ENCODE results near the gene ZCCHC9. TPM values are rescaled to one million over a fixed set of nuclear protein-coding genes. Genes with fewer than 3 reads are reported as not detected.
A peak's percentile ranks its signal among the peaks of the same experiment; 100 is the strongest.
"Not testable (repeated sequence)": the region's sequence is repeated elsewhere in the genome, so short reads cannot be mapped to it uniquely, and the experiment has no call there.

The ZCCHC9 gene
- total and polyA plus RNA-seq, 9 donors = 23.9 to 30.8 (median 28.2) TPM

DNA sequence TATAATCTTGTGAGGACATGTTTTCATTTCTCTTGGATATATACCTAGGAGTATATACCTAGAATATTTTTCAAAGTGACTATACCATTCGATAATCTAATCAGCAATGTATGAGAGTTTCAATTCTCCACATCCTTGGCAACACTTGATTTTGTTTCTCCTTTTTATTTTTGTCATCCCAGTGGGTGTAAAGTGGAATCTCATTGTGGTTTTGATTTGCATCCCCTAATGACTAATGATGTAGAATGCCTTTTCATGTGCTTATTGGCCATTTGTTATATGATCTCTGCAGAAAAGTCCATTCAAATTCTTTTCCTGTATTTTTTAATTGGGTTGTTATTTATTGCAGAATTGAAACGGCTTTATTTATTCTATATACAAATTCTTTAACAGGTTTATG, 15.2 kb downstream of the ZCCHC9 start:
- H3K27ac ChIP-seq (ENCODE audit: low read length) = no peak overlapping the region
- no CpG with 5 or more reads among the region's 2 CpGs for WGBS (ENCODE audit: insufficient coverage)

DNA sequence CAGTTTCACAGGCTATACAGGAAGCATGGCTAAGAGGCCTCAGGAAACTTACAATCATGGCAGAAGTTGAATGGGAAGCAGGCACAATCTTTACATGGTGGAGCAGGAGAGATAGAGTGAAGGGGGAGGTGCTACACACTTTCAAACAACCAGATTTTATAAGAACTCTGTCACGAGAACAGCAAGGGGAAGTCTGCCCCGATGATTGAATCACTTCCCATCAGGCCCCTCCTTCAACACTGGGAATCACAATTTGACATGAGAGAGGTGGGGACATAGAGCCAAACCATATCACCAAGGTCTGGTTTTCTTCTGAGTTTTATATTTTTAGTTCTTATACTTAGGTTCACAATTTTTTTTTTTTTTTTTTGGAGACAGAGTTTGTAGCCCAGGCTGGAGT, 16.1 kb downstream of the ZCCHC9 start:
- Histone ChIP-seq H3K27ac (ENCODE audit: low read length) (no peak overlapping the region), H3K4me3 (ENCODE audit: low read length) (no peak overlapping the region), H3K4me1 (ENCODE audit: control insufficient read depth, insufficient read depth, low read length) (no peaks in the 10 kb centered on the region), H3K9me3 (replicated peaks; ENCODE audit: control insufficient read depth, low read depth, low read length) (no peaks in the 10 kb centered on the region), H3K36me3 (ENCODE audit: control insufficient read depth, insufficient read depth, low read length) (peaks cover 7% of the 10 kb centered on the region), H3K27me3 (ENCODE audit: control insufficient read depth, insufficient read depth, low read length) (no peaks in the 10 kb centered on the region)
- WGBS (ENCODE audit: insufficient coverage) = no CpG with 5 or more reads among the region's 2 CpGs
- DNase-seq = no peak

More for the DNA sequence above, 15.2 kb downstream of the ZCCHC9 start:
- Histone ChIP-seq H3K36me3 (ENCODE audit: control insufficient read depth, insufficient read depth, low read length) (peaks cover 13% of the 10 kb centered on the region), H3K27me3 (ENCODE audit: control insufficient read depth, insufficient read depth, low read length) (no peaks in the 10 kb centered on the region), H3K4me3 (ENCODE audit: low read length) (no peak overlapping the region), H3K9me3 (replicated peaks; ENCODE audit: control insufficient read depth, low read depth, low read length) (no peaks in the 10 kb centered on the region), H3K4me1 (ENCODE audit: control insufficient read depth, insufficient read depth, low read length) (no peaks in the 10 kb centered on the region)
- DNase-seq = no peak

DNA sequence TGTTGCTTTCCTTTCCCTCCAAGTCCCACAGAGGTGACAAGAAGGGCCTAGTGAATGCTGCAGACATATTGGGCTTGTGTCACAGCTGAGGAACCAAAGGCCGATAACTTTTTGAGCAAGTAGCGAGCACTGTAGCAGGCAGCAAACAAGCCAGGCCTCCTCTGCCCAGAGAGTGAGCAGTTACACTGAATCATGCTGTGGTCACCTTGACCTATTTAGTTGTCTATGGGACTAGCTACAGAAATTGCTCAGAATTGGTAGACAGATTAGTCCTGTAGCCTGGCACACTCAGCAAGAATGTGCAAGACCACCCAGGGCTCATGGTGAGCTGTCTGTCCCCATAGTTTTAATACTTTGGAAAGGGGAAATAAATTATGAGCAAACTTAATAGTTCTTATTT, 25.2 kb downstream of the ZCCHC9 start:
- WGBS (ENCODE audit: insufficient coverage) = 97% methylated on average over 2 of the region's 2 CpGs
- no peaks in the 10 kb centered on the region for H3K36me3 ChIP-seq (ENCODE audit: control insufficient read depth, insufficient read depth, low read length)
- no peak for DNase-seq
- no peaks in the 10 kb centered on the region for H3K4me1 ChIP-seq (ENCODE audit: control insufficient read depth, insufficient read depth, low read length)
- H3K9me3 ChIP-seq (replicated peaks; ENCODE audit: control insufficient read depth, low read depth, low read length) = no peaks in the 10 kb centered on the region
- no peak overlapping the region for H3K27ac ChIP-seq (ENCODE audit: low read length)
- H3K27me3 ChIP-seq (ENCODE audit: control insufficient read depth, insufficient read depth, low read length) = no peaks in the 10 kb centered on the region
- no peak overlapping the region for H3K4me3 ChIP-seq (ENCODE audit: low read length)

DNA sequence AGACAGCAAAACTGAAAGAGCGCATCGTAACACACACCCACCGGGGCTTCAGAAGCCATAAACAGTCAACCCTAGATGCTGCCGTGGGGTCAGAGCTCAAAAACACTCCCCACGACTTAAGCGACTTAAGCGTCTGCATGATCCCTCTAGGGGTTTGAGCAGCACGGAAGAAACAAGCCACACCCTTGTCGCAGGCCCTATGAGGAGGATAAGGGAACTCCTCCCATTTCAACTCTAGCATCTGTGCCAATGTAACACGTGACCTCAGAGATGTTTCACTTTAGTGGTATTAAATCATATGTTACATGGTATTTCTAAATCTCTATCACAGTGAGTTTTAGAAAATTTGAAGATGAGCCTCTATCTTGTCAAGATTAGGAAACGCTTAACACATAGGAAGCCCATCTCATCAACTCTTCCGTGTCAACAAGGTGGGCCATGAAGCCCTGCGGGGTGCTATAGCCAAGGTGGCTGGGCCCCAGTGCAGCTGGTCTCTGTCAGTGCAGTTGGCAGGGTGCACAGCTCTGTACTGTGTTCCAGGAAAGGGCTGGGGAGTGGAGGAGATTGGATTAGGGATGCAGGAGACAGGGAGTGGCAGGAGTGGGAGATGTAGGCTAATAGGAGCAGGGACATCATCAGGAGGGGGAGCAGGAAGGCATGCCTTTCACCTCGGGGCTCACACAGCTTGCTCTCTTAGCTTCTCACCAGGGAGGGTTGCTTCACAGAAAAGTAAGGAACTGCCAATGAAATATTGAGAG, 33.1 kb downstream of the ZCCHC9 start:
- Histone ChIP-seq H3K4me3 (ENCODE audit: low read length) (peak overlapping the region; percentile 13), H3K27ac (ENCODE audit: low read length) (no peak overlapping the region), H3K4me1 (ENCODE audit: control insufficient read depth, insufficient read depth, low read length) (no peaks in the 10 kb centered on the region), H3K9me3 (replicated peaks; ENCODE audit: control insufficient read depth, low read depth, low read length) (no peaks in the 10 kb centered on the region), H3K36me3 (ENCODE audit: control insufficient read depth, insufficient read depth, low read length) (no peaks in the 10 kb centered on the region), H3K27me3 (ENCODE audit: control insufficient read depth, insufficient read depth, low read length) (no peaks in the 10 kb centered on the region)
- 68% methylated on average over 8 of the region's 14 CpGs for WGBS (ENCODE audit: insufficient coverage)
- peak; percentile 15 for DNase-seq

DNA sequence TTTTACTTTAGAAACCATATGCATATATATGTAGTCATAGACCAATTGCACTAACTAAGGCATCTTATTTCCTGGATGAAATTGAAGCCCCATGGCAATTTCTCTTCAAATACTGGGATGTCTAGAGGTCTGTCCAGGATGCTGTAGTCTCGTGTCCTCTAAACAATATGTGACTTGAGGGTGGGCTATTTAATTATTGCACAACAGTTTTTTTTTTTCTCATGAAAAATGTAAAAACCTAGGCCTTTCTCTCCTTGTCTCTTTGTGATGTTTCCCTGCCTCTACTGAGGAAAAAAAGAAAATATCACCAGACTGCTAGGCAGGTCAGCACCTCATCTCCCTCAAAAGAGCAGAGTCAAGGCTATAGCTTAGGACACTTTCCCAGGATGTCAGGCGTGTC, 34.6 kb downstream of the ZCCHC9 start:
- Histone ChIP-seq H3K9me3 (replicated peaks; ENCODE audit: control insufficient read depth, low read depth, low read length) (no peaks in the 10 kb centered on the region), H3K4me1 (ENCODE audit: control insufficient read depth, insufficient read depth, low read length) (no peaks in the 10 kb centered on the region)
- 9% methylated on average over 1 of the region's 2 CpGs for WGBS (ENCODE audit: insufficient coverage)

DNA sequence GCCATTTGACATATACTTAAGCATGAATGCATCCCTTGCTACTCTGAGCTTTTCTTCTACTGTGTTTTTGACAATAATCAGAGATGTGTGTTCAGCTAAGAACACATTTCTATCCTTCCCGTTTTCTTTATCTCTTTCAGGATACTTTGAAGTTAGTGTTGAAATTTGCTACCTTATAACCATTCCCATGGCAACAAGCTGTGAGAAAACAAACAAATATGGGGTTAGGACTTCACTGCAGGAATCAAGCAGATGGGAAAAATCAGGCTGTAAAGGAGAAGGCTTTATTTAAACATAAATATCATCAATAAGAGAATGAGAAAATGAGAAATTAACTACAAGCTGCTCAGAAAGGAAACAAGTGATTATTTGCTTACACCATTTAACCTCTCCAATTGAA, 35.2 kb downstream of the ZCCHC9 start:
- DNase-seq = no peak
- H3K4me3 ChIP-seq (ENCODE audit: low read length) = no peak overlapping the region

More for the DNA sequence above, 34.6 kb downstream of the ZCCHC9 start:
- Histone ChIP-seq H3K27me3 (ENCODE audit: control insufficient read depth, insufficient read depth, low read length) (no peaks in the 10 kb centered on the region), H3K36me3 (ENCODE audit: control insufficient read depth, insufficient read depth, low read length) (no peaks in the 10 kb centered on the region), H3K27ac (ENCODE audit: low read length) (no peak overlapping the region), H3K4me3 (ENCODE audit: low read length) (no peak overlapping the region)
- no peak for DNase-seq

DNA sequence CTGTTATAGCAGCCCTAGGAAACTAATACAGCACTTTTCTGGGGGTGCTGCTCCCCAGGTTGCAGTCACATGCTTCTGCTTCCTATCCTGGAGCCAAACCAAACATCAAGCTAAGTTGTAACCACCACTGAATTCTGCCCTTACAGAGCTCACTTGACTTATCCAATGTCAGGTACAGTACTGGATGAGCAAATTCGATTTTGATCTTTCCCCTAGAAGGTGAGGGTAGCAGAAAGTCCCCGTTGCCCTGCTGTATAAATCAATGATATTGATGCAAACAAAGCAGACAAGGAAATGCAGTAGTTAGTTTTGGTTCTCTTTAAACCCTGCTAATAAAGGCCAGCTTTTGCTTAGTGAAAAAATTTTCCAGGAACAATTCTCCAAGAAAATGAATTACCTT, 36.4 kb downstream of the ZCCHC9 start:
- Histone ChIP-seq H3K4me1 (ENCODE audit: control insufficient read depth, insufficient read depth, low read length) (no peaks in the 10 kb centered on the region), H3K27ac (ENCODE audit: low read length) (no peak overlapping the region)
- WGBS (ENCODE audit: insufficient coverage) = no CpG with 5 or more reads among the region's 2 CpGs

More for the DNA sequence above, 35.2 kb downstream of the ZCCHC9 start:
- Histone ChIP-seq H3K27me3 (ENCODE audit: control insufficient read depth, insufficient read depth, low read length) (no peaks in the 10 kb centered on the region), H3K36me3 (ENCODE audit: control insufficient read depth, insufficient read depth, low read length) (no peaks in the 10 kb centered on the region), H3K9me3 (replicated peaks; ENCODE audit: control insufficient read depth, low read depth, low read length) (no peaks in the 10 kb centered on the region), H3K27ac (ENCODE audit: low read length) (no peak overlapping the region), H3K4me1 (ENCODE audit: control insufficient read depth, insufficient read depth, low read length) (no peaks in the 10 kb centered on the region)
- no CpG with 5 or more reads among the region's 1 CpG for WGBS (ENCODE audit: insufficient coverage)

DNA sequence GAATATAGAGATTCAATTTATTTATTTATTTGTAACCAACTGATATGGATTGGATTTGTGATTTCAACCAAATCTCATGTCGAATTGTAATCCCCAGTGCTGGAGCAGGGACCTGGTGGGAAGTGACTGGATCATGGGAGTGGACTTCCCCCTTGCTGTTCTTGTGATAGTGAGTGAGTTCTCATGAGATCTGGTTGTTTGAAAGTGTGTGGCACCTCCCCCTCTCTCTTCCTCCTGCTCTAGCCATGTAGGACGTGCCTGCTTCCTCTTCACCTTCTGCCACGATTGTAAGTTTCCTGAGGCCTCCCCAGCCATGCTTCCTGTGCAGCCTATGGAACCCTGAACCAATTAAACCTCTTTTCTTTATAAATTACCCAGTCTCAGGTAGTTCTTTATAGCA, 36.8 kb downstream of the ZCCHC9 start:
- H3K4me1 ChIP-seq (ENCODE audit: control insufficient read depth, insufficient read depth, low read length); H3K4me3 ChIP-seq (ENCODE audit: low read length); H3K9me3 ChIP-seq (replicated peaks; ENCODE audit: control insufficient read depth, low read depth, low read length); H3K27ac ChIP-seq (ENCODE audit: low read length); H3K27me3 ChIP-seq (ENCODE audit: control insufficient read depth, insufficient read depth, low read length); H3K36me3 ChIP-seq (ENCODE audit: control insufficient read depth, insufficient read depth, low read length); DNase-seq: not testable (repeated sequence)
- no CpG with 5 or more reads among the region's 3 CpGs for WGBS (ENCODE audit: insufficient coverage)

More for the DNA sequence above, 36.4 kb downstream of the ZCCHC9 start:
- H3K27me3 ChIP-seq (ENCODE audit: control insufficient read depth, insufficient read depth, low read length) = no peaks in the 10 kb centered on the region
- no peak for DNase-seq
- H3K9me3 ChIP-seq (replicated peaks; ENCODE audit: control insufficient read depth, low read depth, low read length) = no peaks in the 10 kb centered on the region
- H3K36me3 ChIP-seq (ENCODE audit: control insufficient read depth, insufficient read depth, low read length) = no peaks in the 10 kb centered on the region
- H3K4me3 ChIP-seq (ENCODE audit: low read length) = no peak overlapping the region

DNA sequence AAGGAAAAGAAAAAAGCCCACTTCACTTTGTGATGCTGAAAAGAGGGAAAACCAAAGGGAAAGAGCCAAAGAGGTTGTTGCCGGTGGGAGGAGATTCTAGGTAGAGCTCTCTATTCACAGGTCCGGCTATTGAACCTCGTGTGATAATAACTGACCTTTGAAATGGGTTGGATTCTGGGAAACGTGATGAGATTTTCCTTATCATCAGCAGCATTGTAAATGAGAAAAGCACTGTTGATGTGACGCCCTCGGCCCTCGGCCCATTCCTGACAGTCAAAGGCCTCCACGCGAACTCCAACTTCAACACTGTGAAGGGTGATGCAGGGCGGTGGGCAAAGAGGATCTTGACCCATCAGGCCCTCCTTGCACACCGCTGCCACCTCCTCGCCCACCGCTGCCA, 43.3 kb downstream of the ZCCHC9 start:
- Histone ChIP-seq H3K4me3 (ENCODE audit: low read length) (no peak overlapping the region), H3K27ac (ENCODE audit: low read length) (no peak overlapping the region), H3K4me1 (ENCODE audit: control insufficient read depth, insufficient read depth, low read length) (no peaks in the 10 kb centered on the region), H3K36me3 (ENCODE audit: control insufficient read depth, insufficient read depth, low read length) (no peaks in the 10 kb centered on the region), H3K9me3 (replicated peaks; ENCODE audit: control insufficient read depth, low read depth, low read length) (no peaks in the 10 kb centered on the region), H3K27me3 (ENCODE audit: control insufficient read depth, insufficient read depth, low read length) (no peaks in the 10 kb centered on the region)
- no peak for DNase-seq
- WGBS (ENCODE audit: insufficient coverage) = 98% methylated on average over 9 of the region's 13 CpGs

DNA sequence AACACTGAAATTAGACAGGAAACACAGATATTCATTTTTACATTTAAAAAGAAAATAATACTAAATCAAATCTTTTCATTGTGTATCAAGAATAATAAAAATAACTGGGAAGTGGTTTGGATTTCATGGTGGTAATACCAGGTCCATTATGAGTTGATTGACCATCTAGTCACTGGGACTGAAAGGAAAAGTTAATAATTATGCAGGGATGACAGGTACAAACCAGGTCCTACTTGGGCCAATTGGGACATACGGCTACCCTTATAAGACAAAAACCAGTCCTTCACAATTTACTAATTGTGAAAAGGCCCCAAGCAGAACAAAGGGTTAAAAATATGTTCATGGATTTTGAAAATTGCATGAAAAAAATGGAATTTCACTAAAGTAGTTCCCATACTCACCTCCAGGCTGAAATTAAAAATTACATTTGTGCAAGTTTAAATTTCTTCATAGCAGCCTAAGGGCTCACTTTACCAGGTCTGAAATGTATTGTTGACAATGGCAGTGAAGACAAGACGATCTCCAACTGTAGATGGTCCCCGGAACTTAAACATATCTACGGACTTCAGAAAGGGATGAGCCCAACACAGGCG, 44.1 kb downstream of the ZCCHC9 start:
- Histone ChIP-seq H3K4me3 (ENCODE audit: low read length) (no peak overlapping the region), H3K27me3 (ENCODE audit: control insufficient read depth, insufficient read depth, low read length) (no peaks in the 10 kb centered on the region), H3K27ac (ENCODE audit: low read length) (no peak overlapping the region), H3K9me3 (replicated peaks; ENCODE audit: control insufficient read depth, low read depth, low read length) (no peaks in the 10 kb centered on the region), H3K4me1 (ENCODE audit: control insufficient read depth, insufficient read depth, low read length) (no peaks in the 10 kb centered on the region), H3K36me3 (ENCODE audit: control insufficient read depth, insufficient read depth, low read length) (no peaks in the 10 kb centered on the region)
- no CpG with 5 or more reads among the region's 5 CpGs for WGBS (ENCODE audit: insufficient coverage)
- DNase-seq = no peak

Measured in muscle of leg (tissue), 11 donors.